ENCODE measurements around the gene PNISR. TPM values are rescaled to one million over a fixed set of nuclear protein-coding genes. Genes with fewer than 3 reads are reported as not detected.

The PNISR gene
- total RNA-seq, 4 donors from 2014 or later: 143 to 193 (median 165) TPM

- H3K27ac ChIP-seq: no peak overlapping the region
- no peak for TF ChIP-seq EP300 (IDR thresholded peaks at IDR 0.05)
- no peak for TF ChIP-seq POLR2A (IDR thresholded peaks at IDR 0.05)
- no peak for TF ChIP-seq CTCF (IDR thresholded peaks at IDR 0.05)
- H3K36me3 ChIP-seq: peaks cover 0 to 5% (median 0%) of the 10 kb centered on the region in 3 donors
- H3K4me3 ChIP-seq: no peak overlapping the region
- H3K27me3 ChIP-seq: no peaks in the 10 kb centered on the region
- no peak for DNase-seq (ENCODE audit: low spot score in 2 of 2)
- H3K4me1 ChIP-seq: no peaks in the 10 kb centered on the region
- H3K9me3 ChIP-seq: no peaks in the 10 kb centered on the region
- 74 to 86% methylated on average over 5 of the region's 5 CpGs for WGBS, 2 donors
Measured at GRCh38 chr6:99364026-99364425, 61.1 kb downstream of the PNISR start.

- Histone ChIP-seq H3K4me3 (no peak overlapping the region), H3K9me3 (no peaks in the 10 kb centered on the region), H3K27me3 (no peaks in the 10 kb centered on the region), H3K36me3 (no peaks in the 10 kb centered on the region), H3K27ac (no peak overlapping the region), H3K4me1 (no peaks in the 10 kb centered on the region)
- no peak for DNase-seq (ENCODE audit: low spot score in 2 of 2)
- TF ChIP-seq EP300 (IDR thresholded peaks at IDR 0.05) (no peak), CTCF (IDR thresholded peaks at IDR 0.05) (no peak), POLR2A (IDR thresholded peaks at IDR 0.05) (no peak)
- 90 to 100% methylated on average over 1 of the region's 1 CpG for WGBS, 2 donors
Measured at GRCh38 chr6:99362678-99363268, 62.3 kb downstream of the PNISR start.

- DNase-seq (ENCODE audit: low spot score in 2 of 2): no peak
- no peaks in the 10 kb centered on the region for H3K4me1 ChIP-seq
- H3K27me3 ChIP-seq: no peaks in the 10 kb centered on the region
- TF ChIP-seq CTCF (IDR thresholded peaks at IDR 0.05) (no peak), EP300 (IDR thresholded peaks at IDR 0.05) (no peak), POLR2A (IDR thresholded peaks at IDR 0.05) (no peak)
- no peaks in the 10 kb centered on the region for H3K9me3 ChIP-seq
- H3K27ac ChIP-seq: no peak overlapping the region
- H3K4me3 ChIP-seq: no peak overlapping the region
- no peaks in the 10 kb centered on the region for H3K36me3 ChIP-seq
- 77 to 83% methylated on average over 1 of the region's 1 CpG for WGBS, 2 donors
Measured at GRCh38 chr6:99359800-99360199, 65.3 kb downstream of the PNISR start.

GRCh38 chr6:99356641-99357040 lies 68.5 kb downstream of the PNISR start:
- Histone ChIP-seq H3K27ac (no peak overlapping the region), H3K9me3 (no peaks in the 10 kb centered on the region), H3K4me1 (no peaks in the 10 kb centered on the region), H3K4me3 (no peak overlapping the region), H3K36me3 (no peaks in the 10 kb centered on the region), H3K27me3 (peaks cover 0 to 7% of the 10 kb centered on the region in 2 donors)
- 77 to 88% methylated on average over 1 of the region's 1 CpG for WGBS, 2 donors
- TF ChIP-seq CTCF (IDR thresholded peaks at IDR 0.05) (no peak), EP300 (IDR thresholded peaks at IDR 0.05) (no peak), POLR2A (IDR thresholded peaks at IDR 0.05) (no peak)
- DNase-seq (ENCODE audit: low spot score in 2 of 2): no peak

- TF ChIP-seq EP300 (IDR thresholded peaks at IDR 0.05) (no peak), POLR2A (IDR thresholded peaks at IDR 0.05) (no peak), CTCF (IDR thresholded peaks at IDR 0.05) (no peak)
- H3K36me3 ChIP-seq: no peaks in the 10 kb centered on the region
- H3K27me3 ChIP-seq: peaks cover 0 to 16% of the 10 kb centered on the region in 2 donors
- no peak for DNase-seq (ENCODE audit: low spot score in 2 of 2)
- H3K4me3 ChIP-seq: no peak overlapping the region
- no peaks in the 10 kb centered on the region for H3K9me3 ChIP-seq
- H3K4me1 ChIP-seq: peaks cover 0 to 3% (median under 1%) of the 10 kb centered on the region in 4 donors
- WGBS, 2 donors: 61 to 76% methylated on average over 4 of the region's 4 CpGs
- no peak overlapping the region for H3K27ac ChIP-seq
Measured at GRCh38 chr6:99354983-99355382, 70.1 kb downstream of the PNISR start.

All from tibial nerve (tissue), 4 donors.